ENCODE measurements around the gene NCAM1.

- no peak for TF ChIP-seq POLR2AphosphoS5 (IDR thresholded peaks at IDR 0.05)
- TF ChIP-seq CTCF (IDR thresholded peaks at IDR 0.05 in 8 of 11, conservative IDR thresholded peaks at IDR 0.05 in 3 of 11), result no peak
- TF ChIP-seq POLR2A (IDR thresholded peaks at IDR 0.05), result no peak
These were observed 38.6 kb upstream of the NCAM1 start for GRCh38 chr11:112922606-112923005.

Data from spleen (tissue), 7 donors.